ENCODE measurements around the gene TERF2IP. TPM values are rescaled to one million over a fixed set of nuclear protein-coding genes. Genes with fewer than 3 reads are reported as not detected.

The TERF2IP gene
- total RNA-seq, 2 donors from 2014 or later = 37.6 to 77.1 TPM

DNA sequence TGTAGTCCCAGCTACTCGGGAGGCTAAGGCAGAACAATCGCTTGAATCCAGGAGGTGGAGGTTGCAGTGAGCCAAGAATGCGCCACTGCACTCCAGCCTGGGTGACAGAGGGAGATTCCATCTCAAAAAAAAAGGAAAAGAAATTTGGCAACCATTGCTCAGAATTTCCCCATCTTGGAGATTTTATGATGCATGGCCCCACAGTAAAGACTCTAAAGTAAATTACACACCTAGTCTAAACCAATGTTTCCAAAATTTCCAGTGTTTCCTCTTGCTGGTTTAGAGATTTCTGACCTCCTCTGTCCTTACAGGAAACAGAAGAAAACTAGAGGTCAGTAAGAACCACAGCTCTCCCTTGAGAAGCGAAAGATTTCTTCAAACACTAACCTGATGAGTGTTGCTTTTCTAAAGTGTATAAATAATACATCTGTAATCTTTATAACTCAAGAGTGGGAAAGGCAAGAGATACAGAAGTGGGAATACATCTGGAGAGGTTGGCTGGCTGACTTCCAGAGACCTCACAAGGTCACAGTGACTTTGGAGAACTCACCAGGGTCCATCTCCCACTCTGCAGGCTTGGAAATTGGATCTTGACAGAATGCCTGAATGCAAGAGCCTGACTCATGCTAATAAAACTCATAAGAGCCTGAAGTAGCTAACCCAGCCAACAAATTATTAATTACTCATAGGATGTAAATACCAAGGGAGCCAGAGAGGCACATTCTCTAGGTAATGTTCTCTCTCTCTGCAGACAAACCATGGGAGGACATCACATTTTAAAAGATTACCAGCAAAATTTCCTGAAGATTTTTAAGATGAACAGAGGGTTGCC lies 33.3 kb upstream of the TERF2IP start:
- no peaks in the 10 kb centered on the region for H3K27me3 ChIP-seq
- no peaks in the 10 kb centered on the region for H3K9me3 ChIP-seq
- no peaks in the 10 kb centered on the region for H3K4me1 ChIP-seq
- no peak overlapping the region for H3K27ac ChIP-seq
- intact Hi-C loops (cut with DNase I) = no loop called here
- 90 to 97% methylated on average over 4 of the region's 4 CpGs for WGBS, 2 donors
- no peak overlapping the region for H3K4me3 ChIP-seq
- peaks cover 0 to 7% of the 10 kb centered on the region in 2 donors for H3K36me3 ChIP-seq (replicated peaks in 1 of 2; ENCODE audit: insufficient read depth in 1 of 2, low read depth in 2 of 2)
- ATAC-seq (no peak), DNase-seq (no peak)
- TF ChIP-seq CTCF (IDR thresholded peaks at IDR 0.05) (no peak), POLR2A (IDR thresholded peaks at IDR 0.05) (no peak)

GRCh38 chr16:75615619-75616018 lies 32.0 kb upstream of the TERF2IP start:
- H3K4me3 ChIP-seq = no peak overlapping the region
- TF ChIP-seq POLR2A (IDR thresholded peaks at IDR 0.05) (no peak), CTCF (IDR thresholded peaks at IDR 0.05) (no peak)
- H3K4me1 ChIP-seq = no peaks in the 10 kb centered on the region
- H3K9me3 ChIP-seq = no peaks in the 10 kb centered on the region
- DNase-seq (no peak), ATAC-seq (no peak)
- peaks cover 0 to 4% of the 10 kb centered on the region in 2 donors for H3K36me3 ChIP-seq (replicated peaks in 1 of 2; ENCODE audit: insufficient read depth in 1 of 2, low read depth in 2 of 2)
- no peaks in the 10 kb centered on the region for H3K27me3 ChIP-seq
- H3K27ac ChIP-seq = no peak overlapping the region
- intact Hi-C loops (cut with DNase I) = loop anchor here (5.0 kb wide), 1 partner anchor 43 kb away; no protein-coding TSS in a partner anchor
- WGBS, 2 donors = 94 to 100% methylated on average over 2 of the region's 2 CpGs

DNA sequence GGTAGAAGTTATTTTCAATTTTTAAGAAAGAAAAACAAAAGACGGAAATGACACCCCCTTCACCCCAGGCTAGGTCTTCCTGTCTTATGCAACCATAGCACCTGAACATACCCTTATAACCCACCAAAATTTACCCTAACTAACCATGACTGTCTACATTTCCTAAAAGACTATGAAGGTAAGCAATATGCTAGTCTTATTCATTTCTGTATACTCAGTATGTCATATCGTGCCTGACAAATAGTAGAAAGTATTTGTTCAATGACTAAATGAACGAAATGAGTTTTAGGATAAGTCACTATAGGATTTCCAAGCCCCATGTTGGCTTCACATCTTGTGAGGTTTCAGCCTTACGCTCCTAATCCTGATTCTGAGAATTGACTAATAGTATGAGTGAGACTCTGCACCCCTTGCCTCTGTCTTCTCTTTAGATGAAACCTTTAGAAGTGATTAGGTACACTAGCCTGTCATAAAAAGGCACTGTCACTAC lies 31.0 kb upstream of the TERF2IP start:
- Histone ChIP-seq H3K9me3 (no peaks in the 10 kb centered on the region), H3K4me3 (no peak overlapping the region), H3K36me3 (replicated peaks in 1 of 2; ENCODE audit: insufficient read depth in 1 of 2, low read depth in 2 of 2) (peaks cover 0 to 4% of the 10 kb centered on the region in 2 donors), H3K27me3 (no peaks in the 10 kb centered on the region), H3K4me1 (peaks cover 2% of the 10 kb centered on the region), H3K27ac (no peak overlapping the region)
- ATAC-seq = no peak
- WGBS, 2 donors = 83 to 97% methylated on average over 4 of the region's 4 CpGs
- TF ChIP-seq CTCF (IDR thresholded peaks at IDR 0.05) (no peak), POLR2A (IDR thresholded peaks at IDR 0.05) (no peak)
- DNase-seq = no peak
- intact Hi-C loops (cut with DNase I) = loop anchor here (5.0 kb wide), 1 partner anchor 44 kb away; no protein-coding TSS in a partner anchor

- DNase-seq (no peak), ATAC-seq (no peak)
- Histone ChIP-seq H3K4me1 (peaks cover 7% of the 10 kb centered on the region), H3K27me3 (no peaks in the 10 kb centered on the region), H3K9me3 (no peaks in the 10 kb centered on the region), H3K27ac (no peak overlapping the region), H3K36me3 (replicated peaks in 1 of 2; ENCODE audit: insufficient read depth in 1 of 2, low read depth in 2 of 2) (peaks cover 0 to 4% of the 10 kb centered on the region in 2 donors), H3K4me3 (no peak overlapping the region)
- TF ChIP-seq CTCF (IDR thresholded peaks at IDR 0.05) (no peak), POLR2A (IDR thresholded peaks at IDR 0.05) (no peak)
- intact Hi-C loops (cut with DNase I) = loop anchor here (5.0 kb wide), 1 partner anchor 45 kb away; no protein-coding TSS in a partner anchor
- 83 to 91% methylated on average over 3 of the region's 3 CpGs for WGBS, 2 donors
These were observed 30.5 kb upstream of the TERF2IP start for GRCh38 chr16:75617121-75617520.

All from body of pancreas (tissue), 4 donors.